B cell (primary cell): Measurements from ENCODE around the gene NEGR1. TPM values are rescaled to one million over a fixed set of nuclear protein-coding genes. Genes with fewer than 3 reads are reported as not detected.

Experiments used
- ATAC-seq: fragments of 200-7000 bp; cut with Tn5 transposase; one replicate; pipeline ENCODE4 v1.10.0; 2021; ENCODE audit warnings: low read depth, mild to moderate bottlenecking, moderate number of reproducible peaks, moderate library complexity
- CTCF ChIA-PET: fragments of 350-600 bp; sonication (Branson Sonifier 250); formaldehyde crosslinking; loops from one replicate; lab custom pipeline; 2021; ENCODE audit warnings: antibody characterized with exemption, inconsistent platforms; lab: Charles Lee
- POLR2A ChIA-PET: fragments of 350-600 bp; sonication (Branson Sonifier 250); formaldehyde crosslinking; loops from one replicate; lab custom pipeline; 2021; ENCODE audit warnings: antibody characterized with exemption; lab: Charles Lee
- DNase-seq: peaks from one replicate; pipeline ENCODE4 v3.0.0; 2013
- H2AFZ ChIP-seq: 2 replicates; pipeline ENCODE4 v1.6.1; 2012; ENCODE audit warnings: mild to moderate bottlenecking, low read depth, low read length; ENCODE audit not compliant: insufficient read depth, poor library complexity, severe bottlenecking
- H3K27ac ChIP-seq, 2 donors: 1 replicate in 1 of 2; 2 replicates in 1 of 2; pipeline ENCODE4 v1.5.1; 2012 to 2013; ENCODE audit warnings: low read length in 2 of 2, mild to moderate bottlenecking in 2 of 2, moderate library complexity in 1 of 2
- H3K27me3 ChIP-seq, 4 experiments: fragments of 200-600 bp in 1 of 4; sonication (generic) in 1 of 4; replicated peaks in 1 of 4; 1 replicate in 2 of 4; 2 replicates in 2 of 4; pipeline versions ENCODE4 v1.6.1 to v1.7.0; 2013 to 2016; ENCODE audit warnings: low read length in 3 of 4, mild to moderate bottlenecking in 2 of 4, mixed read lengths in 1 of 4, moderate library complexity in 1 of 4; ENCODE audit not compliant: insufficient read depth in 4 of 4, control insufficient read depth in 3 of 4; ENCODE audit errors: control extremely low read depth in 1 of 4
- H3K36me3 ChIP-seq, 2 experiments: replicated peaks in 1 of 2; 1 replicate in 1 of 2; 2 replicates in 1 of 2; pipeline versions ENCODE4 v1.6.1 to v1.7.1; 2013; ENCODE audit warnings: low read length in 1 of 2; ENCODE audit not compliant: insufficient read depth in 2 of 2, control insufficient read depth in 1 of 2; ENCODE audit errors: control extremely low read depth in 1 of 2, extremely low read depth in 1 of 2
- H3K4me1 ChIP-seq, 2 donors: fragments of 200-600 bp in 1 of 2; sonication (generic) in 1 of 2; 1 replicate in 1 of 2; 2 replicates in 1 of 2; pipeline versions ENCODE4 v1.5.1 to v1.6.1; 2013 to 2017; ENCODE audit warnings: low read length in 2 of 2; ENCODE audit not compliant: control insufficient read depth in 2 of 2, insufficient read depth in 2 of 2
- H3K4me2 ChIP-seq: replicated peaks from 2 replicates; pipeline ENCODE3; 2012; ENCODE audit warnings: mild to moderate bottlenecking, low read depth, low read length; ENCODE audit not compliant: poor library complexity, severe bottlenecking
- H3K4me3 ChIP-seq, 5 experiments: fragments of 200-600 bp in 1 of 5; sonication (generic) in 1 of 5; 1 replicate in 3 of 5; 2 replicates in 2 of 5; pipeline versions ENCODE4 v1.5.1 to v1.7.0; 2011 to 2016; ENCODE audit warnings: low read length in 4 of 5, mild to moderate bottlenecking in 4 of 5, low read depth in 2 of 5, control low read depth in 1 of 5, moderate library complexity in 1 of 5; ENCODE audit not compliant: insufficient read depth in 1 of 5; ENCODE audit errors: control extremely low read depth in 1 of 5, extremely low read depth in 1 of 5
- H3K79me2 ChIP-seq: fragments of 200-600 bp; sonication (generic); one replicate; pipeline ENCODE4 v1.6.0; 2016; ENCODE audit warnings: low read length; ENCODE audit not compliant: control insufficient read depth, insufficient read depth
- H3K9ac ChIP-seq: fragments of 200-600 bp; sonication (generic); 2 replicates; pipeline ENCODE4 v1.6.1; 2017; ENCODE audit warnings: mild to moderate bottlenecking, low read length, moderate library complexity
- H3K9me3 ChIP-seq, 3 donors: one replicate each; pipeline versions ENCODE4 v1.6.1 to v1.7.1; 2013; ENCODE audit warnings: low read length in 2 of 3; ENCODE audit not compliant: control insufficient read depth in 2 of 3, insufficient read depth in 1 of 3; ENCODE audit errors: control extremely low read depth in 1 of 3
- H4K20me1 ChIP-seq: 2 replicates; pipeline ENCODE4 v1.6.0; 2012; ENCODE audit warnings: mild to moderate bottlenecking, low read length; ENCODE audit not compliant: insufficient read depth, control insufficient read depth, poor library complexity, severe bottlenecking
- H3K27ac Mint-ChIP-seq: one replicate; pipeline ENCODE4 v1.8.0; 2021; ENCODE audit warnings: mixed read lengths
- H3K27me3 Mint-ChIP-seq: one replicate; pipeline ENCODE4 v1.8.0; 2021; ENCODE audit warnings: mixed read lengths
- H3K4me1 Mint-ChIP-seq: one replicate; pipeline ENCODE4 v1.8.0; 2021; ENCODE audit warnings: mixed read lengths
- H3K4me3 Mint-ChIP-seq: one replicate; pipeline ENCODE4 v1.8.0; 2021; ENCODE audit warnings: mixed read lengths
- H3K9me3 Mint-ChIP-seq: one replicate; pipeline ENCODE4 v1.8.0; 2022; ENCODE audit warnings: mixed read lengths; ENCODE audit not compliant: insufficient read depth
- CTCF ChIP-seq: fragments of 200-600 bp; IDR thresholded peaks from one replicate; pipeline ENCODE4 v1.8.0; 2022; ENCODE audit warnings: antibody characterized with exemption, mild to moderate bottlenecking
- EZH2 ChIP-seq: IDR thresholded peaks from 2 replicates; pipeline ENCODE4 v1.6.1; 2012; ENCODE audit warnings: borderline replicate concordance, low read depth, mild to moderate bottlenecking, moderate library complexity, low read length; ENCODE audit not compliant: insufficient read depth, poor library complexity, severe bottlenecking
- WGBS: methylation state at CpG from one replicate; pipeline ENCODE4 v1.1.5; 2013; ENCODE audit warnings: missing lambda C conversion rate; ENCODE audit not compliant: insufficient coverage; 5-methylcytosine and 5-hydroxymethylcytosine counted together
- intact Hi-C: fragments of 100-400 bp; cut with micrococcal nuclease; formaldehyde crosslinking; loops from one replicate; pipeline ENCODE4 v1.10.0; 2022
- polyA plus RNA-seq: library from polyadenylated mRNA; depleted of rRNA; stranded (reverse); fragments of >200 nt; gene quantifications from 2 replicates; pipeline ENCODE4 v1.2.3, GENCODE V29; 2012
- total RNA-seq, 2 donors: library from RNA; stranded (reverse); fragments of 120-200 nt in 1 of 2; gene quantifications; 1 replicate in 1 of 2; 2 replicates in 1 of 2; pipeline versions ENCODE4 v1.2.3 to v1.2.4, GENCODE V29; 2013 to 2022

Gene NEGR1
- total and polyA plus RNA-seq, 2 donors (not counting 1 experiment from before 2014, with no cell fraction given) = 0.01 TPM; not detected in 1

DNA sequence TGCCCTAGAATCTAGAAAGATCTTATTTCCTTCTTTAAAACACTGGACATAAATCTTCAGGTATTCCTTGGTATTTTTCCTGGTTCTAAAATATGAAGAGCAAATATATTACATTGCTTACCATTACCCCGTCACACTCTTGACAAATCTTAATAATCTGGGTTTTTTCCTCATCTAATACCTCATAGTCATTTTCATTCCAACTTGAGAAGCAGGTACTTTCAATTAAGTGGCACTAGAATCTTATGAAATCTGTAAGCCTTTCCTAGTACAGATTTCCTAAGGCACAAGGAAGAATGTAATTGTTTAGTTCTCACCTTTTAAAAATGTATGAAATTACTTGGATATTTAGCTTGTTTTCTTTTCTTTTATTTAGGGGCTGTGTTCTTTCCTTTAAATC, 720.0 kb downstream of the NEGR1 start:
- TF ChIP-seq EZH2 (no peak), CTCF (no peak)
- Histone ChIP-seq H3K4me2 (no peak overlapping the region), H3K27me3 (no peaks in the 10 kb centered on the region), H3K4me1 (no peaks in the 10 kb centered on the region), H3K4me3 (no peak overlapping the region), H3K79me2 (no peaks in the 10 kb centered on the region), H3K9me3 (no peaks in the 10 kb centered on the region), H3K27ac (no peak overlapping the region), H3K9ac (no peak overlapping the region), H3K36me3 (no peaks in the 10 kb centered on the region), H4K20me1 (no peaks in the 10 kb centered on the region), H2AFZ (no peak overlapping the region)
- no peaks in the 10 kb centered on the region for H3K4me1 Mint-ChIP-seq
- ChIA-PET POLR2A (no interaction called here), CTCF (no interaction called here)
- no peak overlapping the region for H3K4me3 Mint-ChIP-seq
- H3K27me3 Mint-ChIP-seq = no peaks in the 10 kb centered on the region
- DNase-seq (no peak), ATAC-seq (no peak)
- no peaks in the 10 kb centered on the region for H3K9me3 Mint-ChIP-seq
- intact Hi-C loops = no loop called here
- H3K27ac Mint-ChIP-seq = no peak overlapping the region
- WGBS = no CpG with 5 or more reads among the region's 1 CpG

- H3K27ac ChIP-seq = no peak overlapping the region
- no peak overlapping the region for H3K4me2 ChIP-seq
- intact Hi-C loops = no loop called here
- H3K9me3 Mint-ChIP-seq = no peaks in the 10 kb centered on the region
- no peaks in the 10 kb centered on the region for H3K4me1 ChIP-seq
- ChIA-PET CTCF (no interaction called here), POLR2A (no interaction called here)
- H3K27me3 ChIP-seq = no peaks in the 10 kb centered on the region
- H3K4me3 Mint-ChIP-seq = no peak overlapping the region
- 90% methylated on average over 2 of the region's 2 CpGs for WGBS
- ATAC-seq (no peak), DNase-seq (no peak)
- no peak overlapping the region for H2AFZ ChIP-seq
- H3K9me3 ChIP-seq = no peaks in the 10 kb centered on the region
- no peak overlapping the region for H3K9ac ChIP-seq
- no peaks in the 10 kb centered on the region for H3K79me2 ChIP-seq
- H3K4me1 Mint-ChIP-seq = no peaks in the 10 kb centered on the region
- H3K27me3 Mint-ChIP-seq = no peaks in the 10 kb centered on the region
- no peaks in the 10 kb centered on the region for H4K20me1 ChIP-seq
- H3K36me3 ChIP-seq = no peaks in the 10 kb centered on the region
- H3K27ac Mint-ChIP-seq = no peak overlapping the region
- TF ChIP-seq EZH2 (no peak), CTCF (no peak)
- no peak overlapping the region for H3K4me3 ChIP-seq
These were observed 720.6 kb downstream of the NEGR1 start for GRCh38 chr1:71561729-71562128.
